HG02870 (cell line): ENCODE results near the gene ANKRD49.
A peak's percentile ranks its signal among the peaks of the same experiment; 100 is the strongest.
"Not testable (repeated sequence)": the region's sequence is repeated elsewhere in the genome, so short reads cannot be mapped to it uniquely, and the experiment has no call there.

Experiments
- ATAC-seq: cut with Tn5 transposase; IDR thresholded peaks from one replicate; pipeline ENCODE4 v1.9.1; 2021; ENCODE audit warnings: mild to moderate bottlenecking, moderate library complexity; ENCODE audit not compliant: unreplicated experiment

Gene ANKRD49

GRCh38 chr11:94506513-94506912, 12.7 kb downstream of the ANKRD49 start:
- ATAC-seq: not testable (repeated sequence)

DNA sequence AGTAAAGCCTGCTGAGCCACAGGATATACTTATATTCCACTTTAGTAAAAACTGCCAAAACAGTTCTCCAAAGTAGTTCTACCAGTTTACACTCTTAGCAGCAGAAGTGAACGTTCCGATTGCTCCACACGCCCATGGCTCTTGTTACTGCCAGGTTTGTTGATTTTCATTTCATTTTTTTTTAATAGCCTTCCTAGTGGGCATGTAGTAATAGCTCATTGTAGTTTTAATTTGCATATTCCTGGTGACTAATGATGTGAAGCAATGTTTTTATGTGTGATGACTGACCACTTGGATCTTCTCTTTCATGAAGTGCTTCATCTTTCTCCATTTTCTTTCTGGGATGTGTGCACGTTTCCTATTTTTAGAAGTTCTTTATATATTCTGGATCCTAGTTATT, 13.7 kb downstream of the ANKRD49 start:
- ATAC-seq: no peak

DNA sequence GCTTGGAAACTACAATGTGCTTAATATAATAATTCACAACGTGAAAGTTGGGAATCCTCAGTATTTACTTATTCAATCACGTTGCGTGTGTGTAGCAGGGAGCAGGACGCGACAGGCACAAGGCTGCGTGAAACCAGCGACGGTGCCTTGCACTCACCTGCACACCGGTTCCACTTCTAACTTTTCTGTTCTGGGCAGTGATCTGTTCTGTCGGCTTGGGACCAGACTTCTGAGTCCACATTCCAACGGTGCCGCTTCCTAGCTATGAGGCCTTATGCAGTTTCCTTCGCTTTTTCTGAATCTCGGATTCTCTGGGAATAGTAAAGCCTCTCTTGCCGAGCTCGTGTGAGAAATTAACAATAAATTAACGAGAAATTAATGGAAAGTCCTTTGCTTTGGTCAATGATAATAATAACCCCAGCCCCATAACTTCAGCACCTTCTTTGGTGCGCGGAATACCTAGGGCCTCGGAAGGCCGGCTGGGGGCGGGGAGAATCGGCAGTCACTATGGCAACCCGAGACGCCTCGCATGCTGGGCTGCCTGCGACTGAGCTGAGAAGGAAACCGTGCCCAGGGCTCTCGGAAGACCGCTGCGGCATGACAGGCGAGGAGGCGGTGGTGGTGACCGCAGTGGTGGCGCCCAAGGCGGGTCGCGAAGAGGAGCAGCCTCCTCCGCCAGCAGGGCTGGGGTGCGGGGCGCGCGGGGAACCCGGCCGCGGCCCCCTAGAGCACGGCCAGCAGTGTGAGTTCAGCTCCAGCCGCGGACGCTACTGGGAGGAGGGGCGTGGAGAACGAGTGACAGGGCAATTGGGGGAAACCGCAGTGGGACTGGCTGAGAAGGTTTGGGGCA, 18.4 kb downstream of the ANKRD49 start, which contains the start of gene C11orf97:
Gene C11orf97 (plus strand): TSS at position 530 of the 850 bp plus-strand sequence. CDS start 68 bp downstream, at position 598.
- ATAC-seq: peak; percentile 79

DNA sequence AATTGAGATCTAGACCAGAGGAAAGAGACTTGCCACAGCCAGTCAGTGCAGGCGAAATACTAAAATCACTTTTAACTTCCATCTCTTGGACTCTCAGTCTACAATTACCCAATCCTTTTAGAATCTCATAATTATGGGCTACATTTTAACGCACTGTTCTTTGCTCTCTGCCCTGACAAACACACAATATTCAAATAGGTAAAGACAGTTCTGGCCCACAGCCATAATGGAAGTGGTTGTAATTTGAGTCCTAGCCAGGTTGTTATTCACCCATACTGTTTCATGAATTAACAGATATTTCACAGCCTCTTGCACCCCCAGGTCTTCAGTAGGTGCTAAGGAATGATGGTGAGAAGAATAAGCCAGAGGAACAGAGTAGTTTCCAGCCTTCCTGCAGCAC, 19.3 kb downstream of the ANKRD49 start:
- no peak for ATAC-seq

DNA sequence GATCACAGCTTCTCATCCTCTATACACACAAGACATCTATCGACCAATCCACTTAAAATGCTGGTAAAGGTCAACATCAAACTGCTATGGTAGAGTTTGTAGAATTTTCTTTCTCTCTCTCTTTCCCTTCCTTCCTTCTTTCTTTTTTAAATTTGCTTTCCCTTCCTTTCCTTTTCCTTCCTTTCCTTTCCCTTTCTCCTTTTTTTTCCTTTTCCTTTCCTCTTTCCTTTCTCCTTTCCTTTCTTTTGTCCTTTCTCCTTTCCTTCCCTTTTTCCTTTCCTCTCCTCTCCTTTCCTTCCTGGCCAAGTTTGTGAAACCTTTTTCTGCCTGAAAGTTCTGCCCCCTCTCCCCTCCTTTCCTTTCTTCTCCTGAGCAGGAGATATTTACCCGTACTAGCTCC, 21.6 kb downstream of the ANKRD49 start:
- ATAC-seq: no peak

- ATAC-seq: no peak
Observed at GRCh38 chr11:94516725-94517124, 22.9 kb downstream of the ANKRD49 start.

GRCh38 chr11:94518300-94518699, 24.5 kb downstream of the ANKRD49 start:
- no peak for ATAC-seq

GRCh38 chr11:94519478-94520084, 25.8 kb downstream of the ANKRD49 start:
- no peak for ATAC-seq

- ATAC-seq: peak; percentile 67
Observed at GRCh38 chr11:94521684-94522083, 27.9 kb downstream of the ANKRD49 start.

GRCh38 chr11:94524341-94524740, 30.6 kb downstream of the ANKRD49 start:
- no peak for ATAC-seq

DNA sequence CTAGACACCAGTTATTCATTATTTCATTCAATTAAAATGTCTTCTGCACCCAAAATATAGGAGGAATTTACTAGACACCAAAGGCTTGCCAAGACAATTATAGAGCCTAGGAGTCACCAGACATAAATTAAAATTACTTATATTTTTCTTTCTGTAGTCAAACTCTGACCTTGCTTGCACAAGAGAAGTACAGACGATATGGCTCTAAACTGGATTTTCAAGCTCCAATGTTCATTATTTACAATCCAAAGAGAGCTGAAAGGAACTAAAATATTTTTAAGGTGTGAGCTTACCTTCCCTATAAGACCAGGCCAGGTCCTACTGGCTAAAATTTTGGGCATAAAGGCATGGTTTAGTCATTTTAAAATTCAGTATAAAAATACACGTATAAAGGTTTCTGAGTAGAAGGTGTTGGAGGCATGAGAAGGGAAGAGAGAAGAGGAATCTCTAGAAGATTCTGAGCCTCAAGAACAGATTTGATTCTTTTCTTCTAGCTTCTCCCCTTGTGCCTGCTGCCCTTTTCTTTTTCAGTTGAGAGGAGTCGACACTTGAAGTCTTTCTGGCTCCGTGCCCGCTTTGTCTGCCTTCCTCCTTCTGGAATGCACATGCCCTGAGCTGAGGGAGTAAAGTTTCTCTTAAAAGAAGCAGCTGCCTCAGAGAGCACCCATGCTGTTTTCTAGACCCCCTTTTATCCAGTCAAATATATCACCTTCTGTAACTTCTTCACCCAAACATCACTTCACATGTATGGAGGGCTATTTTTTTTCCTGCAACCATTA, 32.0 kb downstream of the ANKRD49 start:
- no peak for ATAC-seq

- no peak for ATAC-seq
Observed at GRCh38 chr11:94526645-94527438, 33.1 kb downstream of the ANKRD49 start.

DNA sequence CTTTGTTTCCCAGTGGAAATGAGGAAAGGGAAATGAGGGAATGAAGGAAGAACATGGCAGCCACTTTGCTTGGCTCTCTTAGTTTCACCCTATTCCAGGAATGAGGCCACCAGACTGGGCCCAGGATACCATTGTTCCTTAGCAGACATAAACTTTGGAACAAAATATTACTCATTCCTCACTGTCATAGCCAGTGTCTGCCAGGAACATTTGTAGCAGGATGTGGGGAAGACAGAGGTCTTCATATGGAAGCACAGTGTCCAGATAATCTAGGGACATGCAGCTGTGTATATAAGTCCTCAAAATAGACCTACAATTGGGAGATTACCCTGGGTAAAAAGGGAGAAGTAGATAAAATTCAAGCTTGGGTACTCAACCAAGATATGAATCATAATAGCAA, 34.8 kb downstream of the ANKRD49 start:
- ATAC-seq: no peak

DNA sequence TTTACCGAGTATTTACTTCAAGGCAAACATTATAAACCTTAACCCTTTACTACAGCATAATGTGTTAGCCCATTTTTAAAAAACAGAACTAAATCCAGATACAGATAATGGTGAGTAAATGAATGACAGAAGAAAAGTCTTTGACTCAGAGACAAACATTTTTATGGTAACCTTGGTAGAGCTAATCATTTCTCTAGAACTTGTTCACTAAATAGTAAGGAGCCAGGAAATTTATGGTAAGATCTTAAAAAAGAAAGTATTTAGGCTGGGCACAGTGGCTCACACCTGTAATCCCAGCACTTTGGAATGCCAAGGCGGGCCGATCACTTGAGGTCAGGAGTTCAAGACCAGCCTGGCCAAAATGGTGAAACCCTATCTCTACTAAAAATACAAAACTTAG, 38.4 kb downstream of the ANKRD49 start:
- ATAC-seq: no peak

- ATAC-seq: no peak
Observed at GRCh38 chr11:94533206-94533605, 39.4 kb downstream of the ANKRD49 start.

- ATAC-seq: no peak
Observed at GRCh38 chr11:94533696-94534630, 40.2 kb downstream of the ANKRD49 start.

DNA sequence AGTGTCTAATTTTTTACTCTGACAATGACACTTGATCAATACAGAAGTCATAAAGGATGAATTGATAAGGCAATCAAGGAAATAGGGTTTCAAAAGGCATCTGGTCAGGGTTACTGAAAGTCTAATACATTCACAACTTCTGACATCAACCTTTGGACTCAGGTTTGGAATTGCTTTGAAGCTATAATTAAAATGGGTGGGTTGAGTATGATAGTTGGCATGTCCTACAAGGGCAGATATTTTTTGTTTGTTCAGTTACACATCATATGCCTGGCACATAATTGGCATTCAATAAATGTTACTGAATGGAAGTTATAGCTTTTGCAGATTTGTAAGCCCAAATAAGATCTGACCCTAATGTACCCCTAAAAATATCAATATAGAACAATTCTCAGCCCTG, 42.6 kb downstream of the ANKRD49 start:
- ATAC-seq: no peak

DNA sequence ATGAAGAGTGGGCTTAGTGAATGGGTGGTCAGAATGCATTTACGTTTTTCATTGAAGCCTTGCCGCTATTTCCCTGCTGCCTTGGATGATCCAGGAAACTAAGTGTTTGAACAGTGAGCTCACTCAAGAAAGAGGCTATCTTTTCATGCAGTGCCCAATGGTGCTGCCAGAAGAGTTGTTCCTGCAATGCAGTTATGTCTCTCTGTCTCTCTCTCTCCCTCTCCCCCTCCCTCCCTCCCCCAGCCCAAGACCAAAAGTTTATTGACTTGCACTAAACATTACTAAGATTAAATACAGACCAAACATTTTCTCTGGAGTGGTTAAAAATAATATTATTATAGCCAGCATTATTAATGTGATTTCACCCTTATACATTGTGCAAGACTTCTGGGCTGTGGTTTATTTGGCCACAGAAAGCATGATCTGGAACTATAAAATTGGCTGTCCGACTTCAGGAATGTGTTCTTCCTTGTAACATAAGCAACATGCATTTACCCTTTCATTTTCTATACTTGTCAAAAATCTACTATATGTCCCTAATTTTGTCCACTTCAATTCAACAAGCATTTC, 43.3 kb downstream of the ANKRD49 start:
- ATAC-seq: no peak

DNA sequence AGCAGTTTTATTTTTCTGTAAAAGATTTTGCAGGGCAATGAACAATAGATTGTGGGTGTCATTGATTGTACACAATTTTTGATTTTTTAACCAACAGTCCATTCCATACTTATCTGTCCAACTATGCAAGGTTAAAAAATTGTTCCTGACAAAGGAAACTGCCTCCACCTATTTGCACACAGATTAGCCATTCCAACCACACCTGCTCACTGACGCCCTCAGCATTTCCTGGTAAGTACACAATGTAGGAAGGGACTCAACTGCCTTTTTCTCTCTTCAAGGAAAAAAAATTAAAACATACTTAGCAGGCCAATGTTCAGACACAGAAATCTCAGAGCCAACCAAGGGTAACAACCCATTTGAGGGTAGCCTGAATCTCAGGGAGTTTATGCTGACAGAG, 45.6 kb downstream of the ANKRD49 start:
- ATAC-seq: no peak
